Peyer's patch (tissue), 4 donors: ENCODE results near the gene SIX3. TPM values are rescaled to one million over a fixed set of nuclear protein-coding genes. Genes with fewer than 3 reads are reported as not detected.

Experiments used
- DNase-seq, 3 donors: peaks; one replicate each; pipeline ENCODE4 v3.0.0-alpha.2; 2017 to 2019
- H3K27ac ChIP-seq, 4 donors: fragments of 200-600 bp; sonication (generic); one replicate each; pipeline ENCODE4 v1.5.1; 2016 to 2019
- H3K27me3 ChIP-seq, 2 donors: fragments of 200-600 bp; sonication (generic); one replicate each; pipeline ENCODE4 v1.5.1; 2019
- H3K36me3 ChIP-seq, 3 donors: fragments of 200-600 bp; sonication (generic); one replicate each; pipeline ENCODE4 v1.5.1; 2016 to 2019
- H3K4me1 ChIP-seq, 4 donors: fragments of 200-600 bp; sonication (generic); one replicate each; pipeline ENCODE4 v1.5.1; 2016 to 2019
- H3K4me3 ChIP-seq, 4 donors: fragments of 200-600 bp; sonication (generic); 1 replicate in 3 of 4; 2 replicates in 1 of 4; pipeline ENCODE4 v1.5.1; 2016 to 2019; ENCODE audit warnings: mild to moderate bottlenecking in 1 of 4
- H3K9me3 ChIP-seq, 4 donors: fragments of 200-600 bp; sonication (generic); one replicate each; pipeline ENCODE4 v1.5.1; 2016 to 2019; ENCODE audit warnings: mild to moderate bottlenecking in 1 of 4
- POLR2A ChIP-seq, 2 donors: fragments of 450-650 bp; IDR thresholded peaks; one replicate each; pipeline ENCODE4 v1.5.1; 2017; ENCODE audit warnings: antibody characterized with exemption in 2 of 2, mild to moderate bottlenecking in 2 of 2, moderate library complexity in 2 of 2
- total RNA-seq, 4 donors: library from RNA; depleted of rRNA; stranded (reverse); fragments of >200 nt; gene quantifications; one replicate each; pipeline ENCODE4 v1.1.0, GENCODE V29; 2016
- TF ChIP-seq, protein P1 (sequence below), 6 experiments: fragments of 450-650 bp in 4 of 6; fragments of 200-600 bp in 2 of 6; sonication (generic) in 1 of 6; IDR thresholded peaks; one replicate each; pipeline ENCODE4 v1.5.1; 2017 to 2019; ENCODE audit warnings: antibody characterized with exemption in 6 of 6, mild to moderate bottlenecking in 3 of 6, moderate library complexity in 1 of 6

Gene SIX3
- total RNA-seq, 4 donors from 2014 or later = not detected

DNA sequence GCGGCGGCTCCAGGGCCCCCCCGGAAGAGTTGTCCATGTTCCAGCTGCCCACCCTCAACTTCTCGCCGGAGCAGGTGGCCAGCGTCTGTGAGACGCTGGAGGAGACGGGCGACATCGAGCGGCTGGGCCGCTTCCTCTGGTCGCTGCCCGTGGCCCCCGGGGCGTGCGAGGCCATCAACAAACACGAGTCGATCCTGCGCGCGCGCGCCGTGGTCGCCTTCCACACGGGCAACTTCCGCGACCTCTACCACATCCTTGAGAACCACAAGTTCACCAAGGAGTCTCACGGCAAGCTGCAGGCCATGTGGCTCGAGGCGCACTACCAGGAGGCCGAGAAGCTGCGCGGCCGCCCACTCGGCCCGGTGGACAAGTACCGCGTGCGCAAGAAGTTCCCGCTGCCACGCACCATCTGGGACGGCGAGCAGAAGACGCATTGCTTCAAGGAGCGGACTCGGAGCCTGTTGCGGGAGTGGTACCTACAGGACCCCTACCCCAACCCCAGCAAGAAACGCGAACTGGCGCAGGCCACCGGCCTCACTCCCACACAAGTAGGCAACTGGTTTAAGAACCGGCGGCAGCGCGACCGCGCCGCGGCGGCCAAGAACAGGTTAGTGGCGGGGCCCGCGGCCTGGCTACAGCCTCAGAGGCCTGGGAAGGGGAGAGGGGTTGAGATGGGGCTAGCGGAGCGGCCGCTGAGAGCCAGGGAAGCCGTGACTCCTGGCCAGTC is 965 bp downstream of the SIX3 start:
- H3K27ac ChIP-seq = no peak overlapping the region
- H3K36me3 ChIP-seq = no peaks in the 10 kb centered on the region
- peak in 1 of 3 donors; percentile 50 for DNase-seq
- peak overlapping the region in 2 of 4 donors; percentile 34 to 49 for H3K4me3 ChIP-seq
- H3K9me3 ChIP-seq = no peaks in the 10 kb centered on the region
- no peak for TF ChIP-seq POLR2A (IDR thresholded peaks at IDR 0.05)
- TF ChIP-seq, protein P1, sequence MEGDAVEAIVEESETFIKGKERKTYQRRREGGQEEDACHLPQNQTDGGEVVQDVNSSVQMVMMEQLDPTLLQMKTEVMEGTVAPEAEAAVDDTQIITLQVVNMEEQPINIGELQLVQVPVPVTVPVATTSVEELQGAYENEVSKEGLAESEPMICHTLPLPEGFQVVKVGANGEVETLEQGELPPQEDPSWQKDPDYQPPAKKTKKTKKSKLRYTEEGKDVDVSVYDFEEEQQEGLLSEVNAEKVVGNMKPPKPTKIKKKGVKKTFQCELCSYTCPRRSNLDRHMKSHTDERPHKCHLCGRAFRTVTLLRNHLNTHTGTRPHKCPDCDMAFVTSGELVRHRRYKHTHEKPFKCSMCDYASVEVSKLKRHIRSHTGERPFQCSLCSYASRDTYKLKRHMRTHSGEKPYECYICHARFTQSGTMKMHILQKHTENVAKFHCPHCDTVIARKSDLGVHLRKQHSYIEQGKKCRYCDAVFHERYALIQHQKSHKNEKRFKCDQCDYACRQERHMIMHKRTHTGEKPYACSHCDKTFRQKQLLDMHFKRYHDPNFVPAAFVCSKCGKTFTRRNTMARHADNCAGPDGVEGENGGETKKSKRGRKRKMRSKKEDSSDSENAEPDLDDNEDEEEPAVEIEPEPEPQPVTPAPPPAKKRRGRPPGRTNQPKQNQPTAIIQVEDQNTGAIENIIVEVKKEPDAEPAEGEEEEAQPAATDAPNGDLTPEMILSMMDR (IDR thresholded peaks at IDR 0.05) = no peak
- peaks cover 0 to 53% (median 7%) of the 10 kb centered on the region in 4 donors for H3K4me1 ChIP-seq
- peaks cover 0 to 57% of the 10 kb centered on the region in 2 donors for H3K27me3 ChIP-seq

DNA sequence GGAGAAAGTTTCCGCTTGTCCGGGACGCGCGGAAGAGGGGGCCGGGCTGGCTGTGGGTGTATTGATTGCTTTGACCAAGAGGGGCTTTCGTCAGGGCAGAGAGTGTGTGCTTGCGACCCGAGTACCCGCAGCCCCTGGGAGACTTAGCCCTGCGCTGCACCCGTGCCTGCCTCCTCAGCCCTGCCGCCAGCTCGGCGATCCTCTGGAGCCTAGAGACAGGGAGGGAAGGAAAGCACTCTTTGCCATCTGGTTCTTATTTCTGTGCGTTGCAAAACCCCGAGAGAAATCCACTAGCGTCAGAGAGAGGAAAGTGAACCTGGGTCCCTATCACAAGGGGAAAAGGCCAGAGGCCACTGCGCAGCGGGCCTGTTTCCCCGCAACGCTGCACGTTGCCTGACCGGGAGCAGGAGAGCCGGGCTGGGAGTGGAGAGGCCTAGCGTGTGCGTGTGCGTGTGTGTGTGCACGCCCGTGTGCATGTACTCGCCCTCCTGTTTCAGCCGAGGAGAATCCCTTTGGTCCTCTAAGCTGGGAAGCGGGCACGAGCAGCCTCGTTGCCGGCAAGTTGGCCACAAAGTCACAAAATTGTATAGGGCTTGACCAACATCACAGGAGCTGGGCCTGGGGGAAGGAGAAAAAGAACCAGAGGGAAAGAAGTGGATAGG is 1.7 kb downstream of the SIX3 start:
- Histone ChIP-seq H3K4me3 (peak overlapping the region in 1 of 4 donors; percentile 34), H3K4me1 (peaks cover 0 to 46% (median 5%) of the 10 kb centered on the region in 4 donors)
- no peak for DNase-seq

DNA sequence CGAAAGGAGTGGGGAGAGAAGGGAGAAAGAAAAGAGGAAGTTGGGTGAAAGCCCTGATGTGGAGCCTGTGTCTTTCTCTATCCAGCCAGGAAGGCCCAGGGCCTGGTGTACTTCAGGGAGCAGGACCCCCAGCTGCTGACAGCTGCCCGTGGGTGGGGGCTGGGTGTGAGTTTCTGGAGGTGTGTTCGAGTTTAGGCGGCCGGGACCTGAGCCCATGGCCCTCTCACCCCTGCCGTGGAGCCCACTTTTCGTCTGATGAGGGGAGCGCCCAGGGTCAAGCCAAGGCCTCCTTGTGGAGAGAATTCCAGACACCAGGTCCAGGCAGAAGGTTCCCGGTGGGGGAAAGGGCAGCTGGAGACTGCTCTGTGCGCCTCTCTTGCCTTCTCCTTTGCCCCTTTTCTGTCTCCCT is 2.2 kb downstream of the SIX3 start:
- H3K27me3 ChIP-seq = peaks cover 0 to 48% of the 10 kb centered on the region in 2 donors
- TF ChIP-seq POLR2A (IDR thresholded peaks at IDR 0.05) = no peak
- TF ChIP-seq, protein P1 (IDR thresholded peaks at IDR 0.05) = no peak
- H3K4me3 ChIP-seq = no peak overlapping the region
- no peak overlapping the region for H3K27ac ChIP-seq
- H3K4me1 ChIP-seq = peaks cover 0 to 41% (median 3%) of the 10 kb centered on the region in 4 donors
- H3K9me3 ChIP-seq = no peaks in the 10 kb centered on the region
- DNase-seq = no peak
- no peaks in the 10 kb centered on the region for H3K36me3 ChIP-seq

More for the DNA sequence above, 1.7 kb downstream of the SIX3 start:
- H3K36me3 ChIP-seq = no peaks in the 10 kb centered on the region
- TF ChIP-seq POLR2A (IDR thresholded peaks at IDR 0.05) = no peak
- TF ChIP-seq, protein P1 (IDR thresholded peaks at IDR 0.05) = no peak
- H3K27ac ChIP-seq = no peak overlapping the region
- peaks cover 0 to 52% of the 10 kb centered on the region in 2 donors for H3K27me3 ChIP-seq
- H3K9me3 ChIP-seq = no peaks in the 10 kb centered on the region

DNA sequence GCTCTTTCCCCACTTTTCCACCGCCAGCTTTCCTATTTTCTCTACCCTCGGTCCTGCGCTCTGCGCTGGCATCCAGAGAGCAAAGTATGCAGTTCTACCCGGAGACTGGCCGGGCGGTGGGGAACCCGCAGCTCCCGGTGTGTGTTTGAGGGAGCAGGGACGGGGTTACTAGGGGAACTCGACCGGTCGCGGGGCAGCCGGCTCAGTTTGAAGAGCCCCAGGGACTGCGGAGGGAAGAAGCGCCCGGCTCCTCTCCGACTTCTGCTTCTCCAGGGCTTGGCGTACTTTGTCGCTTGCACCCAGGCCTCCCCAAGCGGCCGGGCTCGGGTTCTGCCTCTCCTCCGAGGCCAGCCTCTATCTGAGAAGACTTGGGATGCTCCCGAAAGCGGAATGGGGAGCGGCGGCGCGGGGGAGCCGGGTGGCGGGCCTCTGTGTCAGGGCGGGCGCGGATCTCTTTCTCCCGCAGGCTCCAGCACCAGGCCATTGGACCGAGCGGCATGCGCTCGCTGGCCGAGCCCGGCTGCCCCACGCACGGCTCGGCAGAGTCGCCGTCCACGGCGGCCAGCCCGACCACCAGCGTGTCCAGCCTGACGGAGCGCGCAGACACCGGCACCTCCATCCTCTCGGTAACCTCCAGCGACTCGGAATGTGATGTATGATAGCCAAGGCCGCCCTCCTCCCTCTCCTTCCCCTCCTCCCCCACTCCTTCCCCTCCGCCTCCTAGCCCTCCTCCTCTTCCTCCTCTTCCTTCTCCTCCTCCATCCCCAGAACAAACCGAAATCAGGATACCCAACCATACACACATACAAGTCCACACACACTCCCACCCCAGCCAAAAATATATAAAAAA is 2.8 kb downstream of the SIX3 start:
- peaks cover 0 to 35% (median 2%) of the 10 kb centered on the region in 4 donors for H3K4me1 ChIP-seq
- no peak for TF ChIP-seq POLR2A (IDR thresholded peaks at IDR 0.05)
- TF ChIP-seq, protein P1 (IDR thresholded peaks at IDR 0.05) = no peak
- no peaks in the 10 kb centered on the region for H3K36me3 ChIP-seq
- no peak overlapping the region for H3K4me3 ChIP-seq
- no peaks in the 10 kb centered on the region for H3K9me3 ChIP-seq
- H3K27ac ChIP-seq = no peak overlapping the region
- peaks cover 0 to 49% of the 10 kb centered on the region in 2 donors for H3K27me3 ChIP-seq
- DNase-seq = no peak

DNA sequence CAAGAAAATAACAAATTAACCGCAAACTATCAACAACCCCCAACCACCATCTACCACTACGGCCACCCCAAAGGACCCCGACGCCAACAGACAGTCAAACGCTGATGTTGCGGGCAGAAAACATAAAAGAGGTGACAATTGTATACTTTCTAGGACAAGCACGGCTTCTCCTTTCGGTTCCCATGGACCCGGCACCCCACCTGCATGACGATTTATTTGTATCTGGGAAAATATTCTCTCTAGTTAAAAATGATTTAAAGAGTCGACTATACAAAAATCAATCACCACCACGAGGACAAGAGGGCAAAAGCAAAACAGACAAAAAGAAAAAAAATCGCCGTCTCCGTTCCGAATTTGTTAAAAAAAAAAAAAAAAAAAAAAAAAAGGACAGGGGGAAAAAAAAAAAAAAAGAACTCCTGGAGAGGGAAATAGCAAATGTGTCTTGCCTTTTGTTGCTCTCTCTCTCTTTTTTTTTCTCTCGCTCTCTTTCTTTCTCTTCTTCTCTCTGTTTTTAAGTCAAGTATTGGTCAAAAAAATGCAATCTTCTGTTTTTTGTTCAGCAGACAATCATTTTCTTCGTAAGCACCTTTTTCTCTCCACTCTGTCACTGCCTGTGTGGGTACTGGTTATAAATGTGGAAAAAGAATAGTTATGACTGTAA is 3.6 kb downstream of the SIX3 start:
- TF ChIP-seq, protein P1 (IDR thresholded peaks at IDR 0.05) = no peak
- Histone ChIP-seq H3K4me3 (no peak overlapping the region), H3K9me3 (no peaks in the 10 kb centered on the region), H3K27me3 (peaks cover 0 to 49% of the 10 kb centered on the region in 2 donors), H3K4me1 (peaks cover 0 to 35% (median 2%) of the 10 kb centered on the region in 4 donors), H3K27ac (no peak overlapping the region), H3K36me3 (no peaks in the 10 kb centered on the region)
- no peak for DNase-seq
